Caco-2 (cell line): Measurements from ENCODE around the gene ZNF215. TPM values are rescaled to one million over a fixed set of nuclear protein-coding genes. Genes with fewer than 3 reads are reported as not detected.

ENCODE experiments used
- BruUV-seq: library from RNA; stranded (reverse); fragments of 400-500 nt; replicated peaks from 2 replicates; lab custom pipeline; 2021; lab: Mats Ljungman, UMichigan
- CTCF ChIA-PET: fragments of 300-600 bp; sonication (Branson Sonifier 250); formaldehyde crosslinking; loops from one replicate; lab custom pipeline; 2022; ENCODE audit warnings: antibody characterized with exemption; lab: Charles Lee
- POLR2A ChIA-PET: fragments of 300-600 bp; sonication (Branson Sonifier 250); formaldehyde crosslinking; loops from one replicate; lab custom pipeline; 2022; ENCODE audit warnings: antibody characterized with exemption; lab: Charles Lee
- DNase-seq, 2 experiments: peaks; one replicate each; pipeline versions ENCODE4 v3.0.0 to v3.0.0-alpha.2; 2020 to 2022
- H3K27me3 ChIP-seq: replicated peaks from 2 replicates; pipeline ENCODE4 v1.6.0; 2011; ENCODE audit warnings: low read length; ENCODE audit not compliant: control insufficient read depth, insufficient read depth
- H3K36me3 ChIP-seq: 2 replicates; pipeline ENCODE4 v1.5.1; 2011; ENCODE audit warnings: low read length; ENCODE audit not compliant: control insufficient read depth, insufficient read depth
- H3K4me1 ChIP-seq: fragments of 250-450 bp; sonication (Bioruptor Pico); 2 replicates; pipeline ENCODE4 v1.5.1; 2020; ENCODE audit warnings: mild to moderate bottlenecking
- H3K4me3 ChIP-seq: 2 replicates; pipeline ENCODE4 v1.5.1; 2011; ENCODE audit warnings: low read depth, mild to moderate bottlenecking, control low read depth, low read length
- H3K9me3 ChIP-seq: fragments of 250-450 bp; sonication (Bioruptor Pico); 2 replicates; pipeline ENCODE4 v1.5.1; 2020; ENCODE audit warnings: mild to moderate bottlenecking, moderate library complexity
- H3K27ac Mint-ChIP-seq: one replicate; pipeline ENCODE4 v1.8.0; 2022; ENCODE audit warnings: mixed read lengths; ENCODE audit not compliant: unreplicated experiment
- H3K27me3 Mint-ChIP-seq: one replicate; pipeline ENCODE4 v1.8.0; 2022; ENCODE audit warnings: mixed read lengths; ENCODE audit not compliant: insufficient read depth, unreplicated experiment
- H3K36me3 Mint-ChIP-seq: one replicate; pipeline ENCODE4 v1.8.0; 2022; ENCODE audit warnings: mild to moderate bottlenecking, mixed read lengths; ENCODE audit not compliant: insufficient read depth, unreplicated experiment
- H3K4me1 Mint-ChIP-seq: one replicate; pipeline ENCODE4 v1.8.0; 2022; ENCODE audit warnings: low read depth, mixed read lengths; ENCODE audit not compliant: unreplicated experiment
- H3K4me3 Mint-ChIP-seq: one replicate; pipeline ENCODE4 v1.8.0; 2022; ENCODE audit warnings: mild to moderate bottlenecking, moderate library complexity, mixed read lengths; ENCODE audit not compliant: unreplicated experiment
- H3K9me3 Mint-ChIP-seq: one replicate; pipeline ENCODE4 v1.8.0; 2022; ENCODE audit warnings: mixed read lengths; ENCODE audit not compliant: unreplicated experiment
- intact Hi-C: fragments of 100-400 bp; cut with micrococcal nuclease; formaldehyde crosslinking; loops from one replicate; pipeline ENCODE4 v1.10.0; 2022; ENCODE audit not compliant: unreplicated experiment
- total RNA-seq: library from RNA; stranded (reverse); gene quantifications from 2 replicates; pipeline ENCODE4 v1.2.3, GENCODE V29; 2022
- TF ChIP-seq, protein P1 (sequence below), 2 experiments: fragments of 200-600 bp in 1 of 2; IDR thresholded peaks; 1 replicate in 1 of 2; 2 replicates in 1 of 2; pipeline versions ENCODE4 v1.5.1 to v1.8.0; 2011 to 2022; ENCODE audit warnings: antibody characterized with exemption in 1 of 2, control low read depth in 1 of 2, inconsistent platforms in 1 of 2, low read depth in 1 of 2, low read length in 1 of 2, mild to moderate bottlenecking in 1 of 2, moderate library complexity in 1 of 2; ENCODE audit not compliant: insufficient read depth in 1 of 2, severe bottlenecking in 1 of 2, unreplicated experiment in 1 of 2

Gene ZNF215
- total RNA-seq, 1 experiment from 2014 or later: not detected

GRCh38 chr11:6888830-6889229 is 37.4 kb upstream of the ZNF215 start:
- intact Hi-C loops: no loop called here
- CTCF ChIA-PET: interaction anchor here (1.0 kb wide), 1 partner anchor 76 kb away, joined by 5 read pairs; no protein-coding TSS in a partner anchor
- Mint-ChIP-seq H3K27ac (no peak overlapping the region), H3K27me3 (peaks cover 11% of the 10 kb centered on the region), H3K9me3 (no peaks in the 10 kb centered on the region), H3K4me1 (no peaks in the 10 kb centered on the region), H3K36me3 (no peaks in the 10 kb centered on the region), H3K4me3 (no peak overlapping the region)
- no peak for DNase-seq
- H3K36me3 ChIP-seq: no peaks in the 10 kb centered on the region
- BruUV-seq: no TSS peak
- no peaks in the 10 kb centered on the region for H3K4me1 ChIP-seq
- no peaks in the 10 kb centered on the region for H3K9me3 ChIP-seq
- H3K4me3 ChIP-seq: no peak overlapping the region
- no peaks in the 10 kb centered on the region for H3K27me3 ChIP-seq
- POLR2A ChIA-PET: no interaction called here
- TF ChIP-seq, protein P1, sequence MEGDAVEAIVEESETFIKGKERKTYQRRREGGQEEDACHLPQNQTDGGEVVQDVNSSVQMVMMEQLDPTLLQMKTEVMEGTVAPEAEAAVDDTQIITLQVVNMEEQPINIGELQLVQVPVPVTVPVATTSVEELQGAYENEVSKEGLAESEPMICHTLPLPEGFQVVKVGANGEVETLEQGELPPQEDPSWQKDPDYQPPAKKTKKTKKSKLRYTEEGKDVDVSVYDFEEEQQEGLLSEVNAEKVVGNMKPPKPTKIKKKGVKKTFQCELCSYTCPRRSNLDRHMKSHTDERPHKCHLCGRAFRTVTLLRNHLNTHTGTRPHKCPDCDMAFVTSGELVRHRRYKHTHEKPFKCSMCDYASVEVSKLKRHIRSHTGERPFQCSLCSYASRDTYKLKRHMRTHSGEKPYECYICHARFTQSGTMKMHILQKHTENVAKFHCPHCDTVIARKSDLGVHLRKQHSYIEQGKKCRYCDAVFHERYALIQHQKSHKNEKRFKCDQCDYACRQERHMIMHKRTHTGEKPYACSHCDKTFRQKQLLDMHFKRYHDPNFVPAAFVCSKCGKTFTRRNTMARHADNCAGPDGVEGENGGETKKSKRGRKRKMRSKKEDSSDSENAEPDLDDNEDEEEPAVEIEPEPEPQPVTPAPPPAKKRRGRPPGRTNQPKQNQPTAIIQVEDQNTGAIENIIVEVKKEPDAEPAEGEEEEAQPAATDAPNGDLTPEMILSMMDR (IDR thresholded peaks at IDR 0.05; ENCODE audit: insufficient read depth in 1 of 2, low read depth in 1 of 2, low read length in 1 of 2, severe bottlenecking in 1 of 2, unreplicated experiment in 1 of 2): no peak

- CTCF ChIA-PET: interaction anchor here (1.0 kb wide), 1 partner anchor 77 kb away, joined by 5 read pairs; no protein-coding TSS in a partner anchor
- Mint-ChIP-seq H3K4me3 (no peak overlapping the region), H3K4me1 (no peaks in the 10 kb centered on the region), H3K36me3 (no peaks in the 10 kb centered on the region), H3K27ac (no peak overlapping the region), H3K27me3 (peaks cover 11% of the 10 kb centered on the region), H3K9me3 (no peaks in the 10 kb centered on the region)
- intact Hi-C loops: no loop called here
- POLR2A ChIA-PET: interaction anchor here (0.5 kb wide), 1 partner anchor 287 kb away, joined by 6 read pairs; no protein-coding TSS in a partner anchor
- no peaks in the 10 kb centered on the region for H3K4me1 ChIP-seq
- H3K27me3 ChIP-seq: no peaks in the 10 kb centered on the region
- BruUV-seq: no TSS peak
- DNase-seq: no peak
- TF ChIP-seq, protein P1 (IDR thresholded peaks at IDR 0.05; ENCODE audit: insufficient read depth in 1 of 2, low read depth in 1 of 2, low read length in 1 of 2, severe bottlenecking in 1 of 2, unreplicated experiment in 1 of 2): no peak
- H3K36me3 ChIP-seq: no peaks in the 10 kb centered on the region
- H3K4me3 ChIP-seq: no peak overlapping the region
- no peaks in the 10 kb centered on the region for H3K9me3 ChIP-seq
Observed at GRCh38 chr11:6889835-6890234, 36.4 kb upstream of the ZNF215 start.

- ChIA-PET POLR2A (no interaction called here), CTCF (no interaction called here)
- H3K4me1 ChIP-seq: no peaks in the 10 kb centered on the region
- H3K4me3 Mint-ChIP-seq: no peak within 1 kb of the TSS
- no peaks in the 10 kb centered on the region for H3K9me3 ChIP-seq
- peaks cover 11% of the 10 kb centered on the region for H3K27me3 Mint-ChIP-seq
- intact Hi-C loops: no loop called here
- no peak within 1 kb of the TSS for H3K4me3 ChIP-seq
- no peaks in the 10 kb centered on the region for H3K27me3 ChIP-seq
- H3K36me3 Mint-ChIP-seq: no peaks in the 10 kb centered on the region
- no peaks in the 10 kb centered on the region for H3K9me3 Mint-ChIP-seq
- no peak for DNase-seq
- BruUV-seq: no TSS peak
- H3K4me1 Mint-ChIP-seq: no peaks in the 10 kb centered on the region
- H3K36me3 ChIP-seq: no peaks in the 10 kb centered on the region
- H3K27ac Mint-ChIP-seq: no peak within 1 kb of the TSS
- TF ChIP-seq, protein P1 (IDR thresholded peaks at IDR 0.05; ENCODE audit: insufficient read depth in 1 of 2, low read depth in 1 of 2, low read length in 1 of 2, severe bottlenecking in 1 of 2, unreplicated experiment in 1 of 2): no peak
Observed at GRCh38 chr11:6892400-6892799, 33.8 kb upstream of the ZNF215 start, which contains the start of gene OR2D2. TSS of gene OR2D2 (minus strand) at chr11:6892500. CDS start at chr11:6892500, 0 bp downstream.
